ENCODE results near the gene TEAD4.

TEAD4 gene

DNA sequence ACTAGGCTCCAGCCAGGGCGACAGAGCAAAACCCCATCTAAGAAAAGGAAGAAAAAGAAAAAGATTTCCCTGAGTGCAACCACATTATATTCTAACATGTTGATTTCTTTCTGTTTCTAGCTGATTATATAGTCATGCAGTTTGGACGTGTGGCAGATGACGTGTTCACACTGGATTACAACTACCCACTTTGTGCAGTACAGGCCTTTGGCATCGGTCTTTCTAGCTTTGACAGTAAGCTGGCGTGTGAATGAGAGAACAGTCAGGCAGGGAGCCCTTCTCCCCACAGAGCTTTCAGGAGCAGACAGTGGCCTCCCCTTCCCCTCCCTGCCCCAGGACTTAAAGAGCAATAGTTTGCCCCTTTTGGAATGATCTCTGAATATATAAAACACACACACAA is 20.0 kb upstream of the TEAD4 start:
- ChIA-PET POLR2A (no interaction called here), CTCF (interaction anchor here (1.7 kb wide), 2 partner anchors 29 to 85 kb away, joined by 3 to 7 read pairs; no protein-coding TSS in a partner anchor)
- TF ChIP-seq, protein P1, sequence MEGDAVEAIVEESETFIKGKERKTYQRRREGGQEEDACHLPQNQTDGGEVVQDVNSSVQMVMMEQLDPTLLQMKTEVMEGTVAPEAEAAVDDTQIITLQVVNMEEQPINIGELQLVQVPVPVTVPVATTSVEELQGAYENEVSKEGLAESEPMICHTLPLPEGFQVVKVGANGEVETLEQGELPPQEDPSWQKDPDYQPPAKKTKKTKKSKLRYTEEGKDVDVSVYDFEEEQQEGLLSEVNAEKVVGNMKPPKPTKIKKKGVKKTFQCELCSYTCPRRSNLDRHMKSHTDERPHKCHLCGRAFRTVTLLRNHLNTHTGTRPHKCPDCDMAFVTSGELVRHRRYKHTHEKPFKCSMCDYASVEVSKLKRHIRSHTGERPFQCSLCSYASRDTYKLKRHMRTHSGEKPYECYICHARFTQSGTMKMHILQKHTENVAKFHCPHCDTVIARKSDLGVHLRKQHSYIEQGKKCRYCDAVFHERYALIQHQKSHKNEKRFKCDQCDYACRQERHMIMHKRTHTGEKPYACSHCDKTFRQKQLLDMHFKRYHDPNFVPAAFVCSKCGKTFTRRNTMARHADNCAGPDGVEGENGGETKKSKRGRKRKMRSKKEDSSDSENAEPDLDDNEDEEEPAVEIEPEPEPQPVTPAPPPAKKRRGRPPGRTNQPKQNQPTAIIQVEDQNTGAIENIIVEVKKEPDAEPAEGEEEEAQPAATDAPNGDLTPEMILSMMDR (IDR thresholded peaks at IDR 0.05; ENCODE audit: control extremely low read depth, extremely low read depth, low read depth, missing control alignments): no peak
- no peak for DNase-seq (ENCODE audit: extremely low spot score)

DNA sequence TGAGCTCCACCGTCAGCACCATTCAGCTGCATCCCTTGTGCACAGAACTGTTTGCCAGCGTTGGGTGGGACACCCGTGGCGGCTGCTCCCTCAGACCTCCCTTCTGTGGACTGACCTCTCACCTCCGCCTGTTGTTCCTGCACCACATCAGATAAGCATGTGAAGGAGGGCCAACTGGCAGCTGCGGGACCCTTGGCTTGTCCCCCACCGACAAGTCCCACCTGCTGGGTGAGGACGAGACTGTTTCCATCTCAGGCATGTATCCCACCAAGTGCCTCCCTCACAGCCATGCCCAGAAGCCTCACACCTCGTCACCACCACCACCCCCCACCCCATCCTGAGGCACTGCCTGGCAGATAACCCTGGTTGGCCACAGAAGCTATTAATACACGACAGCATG is 18.6 kb upstream of the TEAD4 start:
- ChIA-PET POLR2A (no interaction called here), CTCF (interaction anchor here (1.2 to 1.7 kb wide), 2 partner anchors 75 to 87 kb away, joined by 3 to 7 read pairs; no protein-coding TSS in a partner anchor)
- TF ChIP-seq, protein P1 (IDR thresholded peaks at IDR 0.05; ENCODE audit: control extremely low read depth, extremely low read depth, low read depth, missing control alignments): no peak
- no peak for DNase-seq (ENCODE audit: extremely low spot score)

DNA sequence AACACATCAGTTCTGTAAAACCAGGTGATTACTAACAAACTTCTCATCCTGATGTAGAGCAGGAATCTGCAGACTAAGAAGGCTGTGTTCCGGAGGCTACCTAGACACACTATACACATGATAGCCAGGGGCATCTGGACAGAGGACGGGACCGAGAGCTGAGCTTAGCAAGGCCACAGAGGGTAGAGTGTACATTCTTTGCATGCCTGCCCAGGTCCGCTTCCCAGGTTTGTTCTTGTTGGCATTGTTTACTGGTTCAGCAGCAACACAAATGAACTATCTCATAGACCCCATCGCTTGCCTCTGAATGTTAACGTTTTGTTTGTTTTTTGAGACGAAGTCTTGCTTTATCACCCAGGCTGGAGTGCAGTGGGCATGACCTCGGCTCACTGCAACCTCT is 17.7 kb upstream of the TEAD4 start:
- no peak for DNase-seq (ENCODE audit: extremely low spot score)
- TF ChIP-seq, protein P1 (IDR thresholded peaks at IDR 0.05; ENCODE audit: control extremely low read depth, extremely low read depth, low read depth, missing control alignments): no peak
- ChIA-PET POLR2A (no interaction called here), CTCF (interaction anchor here (1.2 kb wide), 1 partner anchor 56 kb away, joined by 3 read pairs; no protein-coding TSS in a partner anchor)

DNA sequence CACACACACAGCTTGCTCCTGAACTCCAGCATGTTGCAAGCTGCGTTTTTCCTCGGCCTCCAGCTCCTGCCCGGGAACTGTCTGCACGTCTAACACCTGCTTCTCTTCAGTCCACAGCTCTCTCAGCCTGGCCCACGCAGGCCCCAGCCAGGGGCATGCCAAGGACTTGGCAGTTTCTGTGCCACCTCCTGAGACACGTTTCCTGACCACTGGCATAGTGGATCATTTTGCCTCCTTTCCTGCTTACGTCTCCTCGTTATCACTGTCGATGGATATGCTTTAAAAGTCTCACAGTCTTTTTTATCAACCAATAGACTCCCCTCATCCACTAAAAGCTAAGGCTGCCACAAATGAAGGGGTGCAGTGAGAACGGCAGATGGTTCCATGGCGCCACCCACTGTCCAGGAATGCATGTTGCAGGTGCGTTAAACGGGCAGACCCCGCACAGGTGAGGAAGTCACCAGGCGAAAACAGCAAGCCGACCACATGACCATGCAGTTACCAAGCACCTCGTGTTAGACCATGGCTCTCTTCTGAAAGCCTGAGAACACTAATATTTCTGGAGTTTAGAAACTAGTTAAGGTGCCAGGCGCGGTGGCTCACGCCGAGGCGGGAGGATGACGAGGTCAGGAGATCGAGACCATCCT is 14.7 kb upstream of the TEAD4 start:
- TF ChIP-seq, protein P1 (IDR thresholded peaks at IDR 0.05; ENCODE audit: control extremely low read depth, extremely low read depth, low read depth, missing control alignments): peak; percentile 68
- ChIA-PET POLR2A (no interaction called here), CTCF (interaction anchor here (0.7 to 4.3 kb wide), 19 partner anchors 10 to 262 kb away, joined by 3 to 56 read pairs (median 4); partner anchors contain the start of gene TEX52)
- peak; percentile 74 for DNase-seq (ENCODE audit: extremely low spot score)

DNA sequence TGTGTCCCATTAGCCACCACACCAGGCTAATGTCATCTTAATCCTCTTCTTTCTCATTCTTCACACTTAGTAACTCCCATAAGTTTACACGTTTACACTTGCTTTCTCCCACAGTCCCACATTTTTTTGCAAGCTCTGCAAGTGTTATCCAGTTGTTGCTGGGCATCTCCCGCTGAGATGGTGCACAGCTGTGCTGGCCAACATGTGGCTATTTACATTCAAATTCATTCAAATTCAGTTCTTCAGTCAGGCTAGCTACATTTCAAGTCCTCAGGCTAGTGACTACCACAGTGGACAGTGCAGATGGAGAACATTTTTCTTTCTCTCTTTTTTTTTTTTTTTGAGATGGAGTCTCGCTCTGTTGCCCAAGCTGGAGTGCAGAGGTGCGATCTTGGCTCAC is 9.8 kb upstream of the TEAD4 start:
- DNase-seq (ENCODE audit: extremely low spot score): no peak
- TF ChIP-seq, protein P1 (IDR thresholded peaks at IDR 0.05; ENCODE audit: control extremely low read depth, extremely low read depth, low read depth, missing control alignments): no peak
- POLR2A ChIA-PET: no interaction called here
- CTCF ChIA-PET: no interaction called here

DNA sequence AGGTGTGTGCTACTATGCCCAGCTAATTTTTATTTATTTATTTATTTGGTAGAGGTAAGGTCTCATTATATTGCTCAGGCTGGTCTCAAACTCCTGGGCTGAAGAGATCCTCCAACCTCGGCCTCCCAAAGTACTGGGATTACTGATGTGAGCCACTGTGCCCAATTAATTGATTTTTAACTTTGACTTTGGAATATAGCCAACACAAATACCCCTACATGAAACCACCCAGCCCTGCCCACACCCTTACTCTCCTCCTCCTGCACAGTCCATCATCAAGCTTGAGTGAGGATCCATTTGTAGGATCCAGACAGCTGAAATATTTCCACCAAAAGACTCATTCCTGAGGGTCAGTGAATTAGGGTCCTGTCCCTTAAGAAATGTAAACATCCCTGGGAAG is 3.3 kb upstream of the TEAD4 start:
- ChIA-PET CTCF (interaction anchor here (1.9 kb wide), 1 partner anchor 11 kb away, joined by 12 read pairs; no protein-coding TSS in a partner anchor), POLR2A (no interaction called here)
- TF ChIP-seq, protein P1 (IDR thresholded peaks at IDR 0.05; ENCODE audit: control extremely low read depth, extremely low read depth, low read depth, missing control alignments): no peak
- no peak for DNase-seq (ENCODE audit: extremely low spot score)

Measured in GM10248 (cell line).